HG03060 (cell line): ENCODE results near the gene TAT.
"Not testable (repeated sequence)": the region's sequence is repeated elsewhere in the genome, so short reads cannot be mapped to it uniquely, and the experiment has no call there.

Experiments used
- ATAC-seq: cut with Tn5 transposase; IDR thresholded peaks from one replicate; pipeline ENCODE4 v1.9.1; 2021; ENCODE audit warnings: low read depth, moderate number of reproducible peaks; ENCODE audit not compliant: unreplicated experiment

The TAT gene

GRCh38 chr16:71585318-71585703 is 8.4 kb upstream of the TAT start:
- ATAC-seq, result no peak

DNA sequence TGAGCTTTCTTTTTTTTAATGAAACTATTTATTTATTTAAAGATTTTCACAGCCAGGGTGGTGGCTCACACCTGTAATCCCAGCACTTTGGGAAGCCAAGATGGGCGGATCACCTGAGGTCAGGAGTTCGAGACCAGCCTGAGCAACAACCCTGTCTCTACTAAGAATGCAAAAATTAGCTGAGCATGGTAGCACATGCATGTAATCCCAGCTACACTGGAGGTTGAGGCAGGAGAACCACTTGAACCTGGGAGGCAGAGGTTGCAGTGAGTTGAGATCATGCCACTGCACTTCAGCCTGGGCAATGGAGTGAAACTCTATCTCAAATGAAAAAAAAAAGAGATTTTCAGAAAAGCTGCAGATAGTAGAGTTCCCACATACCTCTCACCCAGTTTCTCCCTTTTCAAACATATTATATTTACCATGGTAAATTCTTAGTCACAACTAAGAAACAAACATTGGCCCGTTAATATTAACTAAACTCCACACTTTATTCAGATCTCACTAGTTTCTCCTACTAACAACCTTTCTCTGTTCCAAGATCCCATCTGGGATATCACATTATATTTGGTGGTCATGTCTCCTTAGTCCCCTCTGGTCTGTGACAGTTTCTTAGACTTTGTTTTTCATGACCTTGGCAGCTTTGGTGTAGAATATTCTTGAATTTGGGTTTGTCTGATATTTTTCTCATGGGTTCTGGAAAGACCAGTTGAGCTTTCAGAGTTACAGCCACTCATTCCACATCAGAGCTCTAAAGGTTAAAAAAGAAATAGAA is 7.8 kb upstream of the TAT start:
- no peak for ATAC-seq

DNA sequence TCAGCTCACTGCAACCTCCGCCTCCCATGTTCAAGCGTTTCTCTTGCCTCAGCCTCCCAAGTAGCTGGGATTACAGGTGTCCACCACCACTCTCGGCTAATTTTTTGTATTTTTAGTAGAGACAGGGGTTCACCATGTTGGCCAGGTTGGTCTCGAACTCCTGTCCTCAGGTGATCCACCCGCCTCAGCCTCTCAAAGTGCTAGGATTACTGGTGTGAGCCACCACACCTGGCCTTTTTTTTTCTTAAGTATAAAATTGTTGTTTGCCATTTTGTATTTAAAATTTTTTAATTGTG is 5.6 kb upstream of the TAT start:
- not testable (repeated sequence) for ATAC-seq

- ATAC-seq, result no peak
Observed at GRCh38 chr16:71574702-71575101, 2.2 kb downstream of the TAT start.

GRCh38 chr16:71573387-71574094 is 3.4 kb downstream of the TAT start:
- ATAC-seq, result no peak

DNA sequence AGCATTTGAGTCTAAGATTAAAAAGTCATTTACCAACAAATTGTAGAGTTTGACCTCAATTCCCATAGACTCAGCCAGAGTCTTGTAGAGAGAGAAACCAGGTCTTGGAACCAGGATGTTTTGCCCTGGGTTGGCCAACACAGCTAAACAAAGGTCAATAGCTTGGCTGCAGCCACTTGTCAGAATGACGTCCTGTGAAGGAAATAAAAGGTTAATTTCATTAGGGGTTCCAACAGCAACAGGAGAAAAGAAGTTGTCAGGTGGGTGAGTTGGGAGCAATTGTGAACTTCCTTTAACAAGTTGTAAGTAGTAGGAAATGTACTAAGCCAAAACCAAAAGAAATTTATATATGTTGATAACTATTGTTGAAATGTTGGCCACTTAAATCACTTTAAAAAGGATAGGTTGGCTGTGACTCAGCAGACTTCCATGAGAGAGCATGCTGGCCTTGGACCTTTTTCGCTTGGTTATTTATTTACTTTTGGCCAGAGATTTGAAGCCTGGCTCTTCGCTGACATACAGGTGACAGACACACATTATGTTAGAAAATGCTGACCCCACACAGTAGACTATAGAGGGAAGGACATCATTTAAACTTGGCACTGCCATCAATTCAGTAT is 4.3 kb downstream of the TAT start:
- no peak for ATAC-seq

DNA sequence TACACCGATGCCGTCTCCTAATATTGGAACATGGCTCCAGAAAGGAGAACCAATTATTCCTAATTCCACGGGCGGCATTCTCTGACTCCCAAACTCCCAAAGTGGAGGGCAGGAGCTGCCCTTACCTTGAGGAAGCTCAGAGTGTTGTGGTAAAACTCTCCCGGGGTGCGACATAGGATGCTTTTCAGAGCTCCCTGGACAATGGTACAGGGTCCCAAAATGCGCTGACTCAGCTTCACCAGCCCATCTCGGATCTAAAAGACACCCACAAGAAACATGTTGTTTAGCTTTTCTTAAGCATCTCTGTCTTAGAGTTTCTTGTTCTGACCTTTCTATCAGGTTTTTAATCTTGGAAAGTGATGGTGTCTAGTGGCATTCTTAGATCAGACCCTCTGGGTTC is 6.7 kb downstream of the TAT start:
- no peak for ATAC-seq

DNA sequence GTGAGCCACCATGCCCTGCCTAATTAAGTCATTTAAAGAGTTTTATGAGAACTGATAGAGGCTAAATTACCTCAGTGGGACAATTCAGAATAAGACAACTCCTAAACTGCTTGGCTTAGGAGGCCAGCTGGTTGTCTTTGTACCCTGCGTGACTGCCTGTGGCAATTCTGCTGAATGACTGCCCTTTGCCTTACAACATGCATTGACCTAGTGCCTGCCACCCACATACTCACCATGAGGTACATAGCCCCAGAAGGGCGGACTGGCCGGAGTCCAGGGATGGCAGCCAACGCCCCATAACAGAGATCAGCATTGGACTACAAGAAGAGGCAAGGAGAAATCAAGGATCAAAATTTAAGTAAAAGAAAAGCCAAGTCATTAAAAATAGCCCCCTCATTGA is 7.3 kb downstream of the TAT start:
- no peak for ATAC-seq

DNA sequence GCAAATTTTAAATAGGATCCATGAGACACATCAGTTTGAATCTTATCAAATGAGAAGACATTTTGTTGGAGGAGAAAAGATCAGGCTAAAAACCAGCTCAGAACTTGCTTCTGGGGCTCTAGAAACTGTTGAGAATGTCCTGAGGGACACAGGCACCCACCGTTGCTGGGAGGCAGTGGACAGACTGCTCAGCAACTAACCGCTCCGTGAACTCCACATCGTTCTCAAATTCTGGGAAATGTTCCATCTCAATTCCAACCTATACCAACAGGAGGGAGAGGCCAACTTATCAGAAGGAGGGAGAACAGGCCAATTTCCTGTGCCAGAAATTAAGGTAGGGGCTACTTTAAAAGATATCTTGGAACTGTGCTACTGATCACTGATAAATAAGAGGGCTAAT is 8.3 kb downstream of the TAT start:
- ATAC-seq, result no peak

DNA sequence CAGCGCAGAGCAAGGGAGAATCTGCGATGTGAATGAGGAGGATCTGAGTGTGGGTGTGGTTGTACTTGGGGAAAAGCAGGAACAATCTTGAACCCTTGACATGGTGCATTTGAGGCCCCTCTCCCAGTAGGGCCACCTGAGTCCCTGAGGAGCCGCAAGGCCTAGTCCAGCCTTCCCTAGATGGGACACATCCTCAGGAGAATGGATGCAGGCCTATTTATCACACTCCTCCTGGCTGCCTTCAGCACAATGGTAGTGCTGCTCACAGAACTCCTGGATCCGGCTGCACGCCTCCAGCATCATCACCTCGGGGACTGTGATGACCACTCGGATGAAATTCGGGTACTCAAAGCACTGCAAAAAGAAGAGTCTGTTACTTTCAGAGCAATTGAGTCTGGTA is 9.0 kb downstream of the TAT start:
- no peak for ATAC-seq

- ATAC-seq, result no peak
Observed at GRCh38 chr16:71565812-71566700, 10.8 kb downstream of the TAT start.

- peak; percentile 90 for ATAC-seq
Observed at GRCh38 chr16:71564335-71564967, 12.4 kb downstream of the TAT start.

GRCh38 chr16:71562552-71562951 is 14.3 kb downstream of the TAT start:
- no peak for ATAC-seq

DNA sequence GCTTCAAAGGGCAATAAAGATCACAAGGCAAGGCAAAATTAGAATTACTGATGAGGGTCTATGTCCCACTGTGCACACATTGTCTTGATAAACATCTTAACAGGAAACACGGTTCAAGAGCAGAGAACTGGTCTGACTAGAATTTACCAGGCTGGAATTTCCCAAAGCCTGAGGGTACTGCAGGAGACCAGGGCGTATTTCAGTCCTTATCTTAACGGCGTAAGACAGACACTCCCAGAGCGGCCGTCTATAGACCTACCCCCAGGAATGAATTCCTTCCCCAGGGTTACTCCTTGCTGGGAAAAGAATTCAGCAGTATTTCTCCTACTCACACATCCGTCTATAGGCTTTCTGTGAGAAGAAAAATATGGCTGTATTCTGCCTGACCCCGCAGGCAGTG is 15.0 kb downstream of the TAT start:
- not testable (repeated sequence) for ATAC-seq

DNA sequence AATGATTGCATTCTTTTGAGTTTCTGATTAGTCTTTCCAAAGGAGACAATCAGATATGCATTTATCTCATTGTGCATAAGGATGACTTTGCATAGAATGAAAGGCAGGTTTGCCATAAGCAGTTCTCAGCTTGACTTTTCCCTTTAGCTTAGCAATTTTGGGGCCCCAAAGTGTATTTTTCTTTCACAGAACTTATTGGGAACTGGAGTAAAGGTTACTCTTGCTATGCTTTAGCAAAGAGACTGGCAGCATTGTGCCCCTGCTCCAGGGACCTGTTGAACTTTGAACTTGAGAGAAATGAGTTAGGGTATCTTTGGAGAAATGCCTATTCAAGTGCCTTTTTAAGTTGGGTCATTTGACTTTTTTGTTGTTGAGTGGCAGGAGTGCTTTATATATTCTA is 17.0 kb downstream of the TAT start:
- no peak for ATAC-seq

DNA sequence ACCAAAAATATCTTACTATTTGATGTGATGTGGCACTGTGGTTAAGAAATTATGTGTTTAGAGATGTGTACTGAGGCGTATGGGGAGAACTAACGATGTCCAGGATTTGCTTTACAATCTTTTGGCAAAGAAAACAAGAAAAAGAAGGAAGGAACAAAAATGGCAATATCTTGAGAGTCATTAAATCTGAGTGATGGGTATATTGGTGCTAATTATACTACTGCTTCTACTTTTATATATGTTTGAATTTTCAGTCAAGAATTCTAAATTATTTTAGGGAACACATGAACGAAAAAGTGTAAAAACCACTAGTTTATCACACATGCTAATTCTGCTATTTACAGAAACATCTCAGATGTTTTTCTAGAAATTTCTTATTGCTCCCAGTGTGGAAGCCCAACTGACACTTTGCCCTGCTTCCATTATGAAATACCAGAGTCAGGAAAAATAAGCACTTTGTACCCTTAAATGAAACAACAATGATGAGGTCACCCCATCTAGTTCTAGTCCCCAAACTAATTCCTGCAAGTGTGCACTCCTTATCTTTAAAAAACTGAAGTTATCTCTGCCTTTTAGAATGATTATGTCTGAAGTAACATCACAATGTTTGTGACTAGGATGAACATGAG is 18.8 kb downstream of the TAT start:
- ATAC-seq, result no peak

GRCh38 chr16:71557299-71557698 is 19.6 kb downstream of the TAT start:
- ATAC-seq, result no peak

GRCh38 chr16:71555230-71555891 is 21.5 kb downstream of the TAT start:
- no peak for ATAC-seq

- ATAC-seq, result no peak
Observed at GRCh38 chr16:71552698-71553503, 24.0 kb downstream of the TAT start.
